Mesenchymal stem cell (in vitro differentiated cells and primary cell): ENCODE measurements around the gene FAM114A2.

Experiments used
- DNase-seq: peaks from one replicate; pipeline ENCODE4 v3.0.0-alpha.2; 2013
- H2AFZ ChIP-seq: one replicate; pipeline ENCODE4 v1.6.1; 2013; ENCODE audit warnings: low read depth, mild to moderate bottlenecking, control low read depth, inconsistent platforms, low read length, moderate library complexity
- H2AK5ac ChIP-seq: 2 replicates; pipeline ENCODE4 v1.6.1; 2013; ENCODE audit warnings: low read length, moderate library complexity, mild to moderate bottlenecking, inconsistent platforms; ENCODE audit not compliant: severe bottlenecking
- H2BK120ac ChIP-seq: one replicate; pipeline ENCODE4 v1.6.1; 2013; ENCODE audit warnings: low read depth, mild to moderate bottlenecking, inconsistent platforms, low read length, moderate library complexity
- H2BK12ac ChIP-seq, 2 experiments: one replicate each; pipeline ENCODE4 v1.6.1; 2013; ENCODE audit warnings: inconsistent platforms in 2 of 2, low read length in 2 of 2, mild to moderate bottlenecking in 2 of 2, moderate library complexity in 2 of 2, control low read depth in 1 of 2
- H2BK15ac ChIP-seq: one replicate; pipeline ENCODE4 v1.6.1; 2013; ENCODE audit warnings: mild to moderate bottlenecking, low read depth, inconsistent platforms; ENCODE audit not compliant: poor library complexity, severe bottlenecking
- H2BK5ac ChIP-seq: 2 replicates; pipeline ENCODE4 v1.6.1; 2013; ENCODE audit warnings: low read depth, mild to moderate bottlenecking, low read length, control low read depth, inconsistent platforms; ENCODE audit not compliant: poor library complexity, severe bottlenecking
- H3K14ac ChIP-seq, 2 experiments: one replicate each; pipeline ENCODE4 v1.6.1; 2013; ENCODE audit warnings: inconsistent platforms in 2 of 2, low read length in 2 of 2, control low read depth in 1 of 2, mild to moderate bottlenecking in 1 of 2, moderate library complexity in 1 of 2
- H3K18ac ChIP-seq, 2 experiments: one replicate each; pipeline ENCODE4 v1.6.1; 2013; ENCODE audit warnings: inconsistent platforms in 2 of 2, low read length in 2 of 2, control low read depth in 1 of 2, low read depth in 1 of 2, mild to moderate bottlenecking in 1 of 2
- H3K23ac ChIP-seq, 2 experiments: one replicate each; pipeline ENCODE4 v1.6.1; 2013; ENCODE audit warnings: inconsistent platforms in 2 of 2, low read length in 2 of 2, mild to moderate bottlenecking in 2 of 2, moderate library complexity in 2 of 2, control low read depth in 1 of 2
- H3K27ac ChIP-seq: 2 replicates; pipeline ENCODE4 v1.5.1; 2013; ENCODE audit warnings: mild to moderate bottlenecking, moderate library complexity, low read length, control low read depth, inconsistent platforms; ENCODE audit not compliant: poor library complexity, severe bottlenecking
- H3K27me3 ChIP-seq, 2 experiments: 2 replicates each; pipeline versions ENCODE4 v1.6.1 to v1.7.0; 2013; ENCODE audit warnings: low read length in 2 of 2, mild to moderate bottlenecking in 2 of 2, moderate library complexity in 2 of 2, control low read depth in 1 of 2, inconsistent platforms in 1 of 2; ENCODE audit not compliant: control insufficient read depth in 1 of 2, insufficient read depth in 1 of 2
- H3K36me3 ChIP-seq, 2 experiments: 2 replicates each; pipeline versions ENCODE4 v1.6.1 to v1.7.0; 2013; ENCODE audit warnings: low read length in 2 of 2, control low read depth in 1 of 2, inconsistent platforms in 1 of 2, low read depth in 1 of 2, mild to moderate bottlenecking in 1 of 2; ENCODE audit not compliant: insufficient read depth in 2 of 2, control insufficient read depth in 1 of 2
- H3K4ac ChIP-seq, 2 experiments: one replicate each; pipeline ENCODE4 v1.6.1; 2013; ENCODE audit warnings: inconsistent platforms in 2 of 2, low read length in 2 of 2, mild to moderate bottlenecking in 2 of 2, moderate library complexity in 2 of 2, control low read depth in 1 of 2, low read depth in 1 of 2
- H3K4me1 ChIP-seq: 2 replicates; pipeline ENCODE4 v1.6.1; 2013; ENCODE audit warnings: low read depth, low read length, control low read depth; ENCODE audit not compliant: control insufficient read depth, insufficient read depth
- H3K4me2 ChIP-seq: 2 replicates; pipeline ENCODE4 v1.6.1; 2013; ENCODE audit warnings: low read length, mild to moderate bottlenecking, inconsistent platforms; ENCODE audit not compliant: poor library complexity, severe bottlenecking
- H3K4me3 ChIP-seq, 2 experiments: 2 replicates each; pipeline versions ENCODE4 v1.5.1 to v1.7.0; 2013; ENCODE audit warnings: low read length in 2 of 2, mild to moderate bottlenecking in 2 of 2, control low read depth in 1 of 2, low read depth in 1 of 2; ENCODE audit not compliant: insufficient read depth in 1 of 2
- H3K79me1 ChIP-seq: replicated peaks from 2 replicates; pipeline ENCODE4 v1.6.1; 2013; ENCODE audit warnings: mild to moderate bottlenecking, control low read depth, low read length, inconsistent platforms; ENCODE audit not compliant: poor library complexity, severe bottlenecking
- H3K9ac ChIP-seq: 2 replicates; pipeline ENCODE4 v1.7.0; 2013; ENCODE audit warnings: mild to moderate bottlenecking, low read length, moderate library complexity
- H3K9me3 ChIP-seq: 2 replicates; pipeline ENCODE4 v1.7.0; 2013; ENCODE audit warnings: mild to moderate bottlenecking, low read length; ENCODE audit not compliant: control insufficient read depth
- H4K8ac ChIP-seq: one replicate; pipeline ENCODE4 v1.6.1; 2013; ENCODE audit warnings: inconsistent platforms, mild to moderate bottlenecking, low read length, moderate library complexity
- H4K91ac ChIP-seq: one replicate; pipeline ENCODE4 v1.6.1; 2013; ENCODE audit warnings: mild to moderate bottlenecking, low read length, inconsistent platforms
- WGBS: methylation state at CpG from one replicate; pipeline ENCODE4 v1.1.7; 2013; ENCODE audit warnings: mixed read lengths; 5-methylcytosine and 5-hydroxymethylcytosine counted together

The FAM114A2 gene

DNA sequence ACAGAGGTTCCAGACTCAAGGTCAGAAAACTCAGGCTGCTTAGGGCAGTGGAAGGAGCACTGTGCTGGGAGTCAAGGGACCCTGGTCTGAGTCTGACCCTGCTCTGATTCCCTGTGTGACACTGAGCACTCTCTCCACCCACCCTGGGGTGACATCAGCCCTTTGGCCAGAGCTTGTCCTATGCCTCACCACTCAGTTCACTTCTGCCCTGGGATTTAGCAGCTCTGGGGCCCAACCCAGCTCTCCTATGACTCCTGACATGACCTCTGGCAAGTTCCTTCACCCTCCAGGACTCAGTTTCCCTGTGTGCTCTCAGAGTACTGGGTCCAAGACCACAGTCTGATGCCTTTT lies 63.9 kb downstream of the FAM114A2 start:
- no peak for DNase-seq
- no peaks in the 10 kb centered on the region for H3K36me3 ChIP-seq
- no peak overlapping the region for H2BK5ac ChIP-seq
- H3K27me3 ChIP-seq: peaks cover 14 to 27% of the 10 kb centered on the region in 2 experiments
- H2BK120ac ChIP-seq: no peak overlapping the region
- H2BK12ac ChIP-seq: no peak overlapping the region
- H3K9me3 ChIP-seq: no peaks in the 10 kb centered on the region
- no peak overlapping the region for H3K4me2 ChIP-seq
- no peak overlapping the region for H3K4me3 ChIP-seq
- H3K18ac ChIP-seq: no peak overlapping the region
- no peaks in the 10 kb centered on the region for H3K4me1 ChIP-seq
- peak overlapping the region; percentile 42 for H3K9ac ChIP-seq
- no peak overlapping the region for H4K91ac ChIP-seq
- peak overlapping the region in 1 of 2 experiments; percentile 57 for H3K23ac ChIP-seq
- no peak overlapping the region for H2AK5ac ChIP-seq
- H4K8ac ChIP-seq: no peak overlapping the region
- no peak overlapping the region for H2BK15ac ChIP-seq
- no peak overlapping the region for H3K4ac ChIP-seq
- H3K14ac ChIP-seq: peak overlapping the region in 1 of 2 experiments; percentile 4
- no peak overlapping the region for H2AFZ ChIP-seq
- no peak overlapping the region for H3K27ac ChIP-seq
- no peaks in the 10 kb centered on the region for H3K79me1 ChIP-seq

DNA sequence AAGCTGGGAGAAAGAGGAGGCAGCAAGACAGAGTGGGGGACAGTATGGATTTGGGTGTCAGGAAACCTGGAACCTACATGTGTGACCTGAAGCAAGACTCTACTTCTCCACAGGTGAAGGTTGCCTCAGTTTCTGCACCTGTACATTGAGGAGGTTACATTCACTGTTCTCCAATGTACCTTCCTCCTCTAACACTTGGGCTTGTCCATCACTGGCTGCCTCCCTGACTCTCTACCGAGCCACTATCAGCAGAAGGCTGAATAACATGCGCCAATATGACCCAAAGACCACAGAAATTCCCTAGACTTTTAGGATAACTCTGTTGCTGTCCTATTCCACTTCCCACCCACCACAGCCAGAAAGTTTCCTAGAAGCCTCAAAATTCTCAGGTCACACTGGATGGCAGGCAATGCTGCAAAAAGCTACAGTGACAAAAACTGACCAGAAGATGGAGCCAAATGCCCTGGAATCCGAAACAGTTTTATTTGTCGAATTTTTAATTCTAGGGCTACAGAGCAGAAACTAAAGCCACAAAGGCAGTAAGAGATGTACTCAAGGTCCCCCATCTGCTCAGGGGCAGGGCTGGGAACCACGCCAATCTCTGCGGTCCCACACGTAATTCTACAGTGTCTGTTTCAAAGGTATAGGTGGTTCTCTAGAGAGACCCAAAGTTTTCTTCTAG lies 64.4 kb downstream of the FAM114A2 start:
- Histone ChIP-seq H3K9me3 (no peaks in the 10 kb centered on the region), H2AK5ac (no peak overlapping the region), H2BK15ac (no peak overlapping the region), H4K8ac (no peak overlapping the region), H2BK5ac (no peak overlapping the region), H3K79me1 (no peaks in the 10 kb centered on the region), H3K14ac (no peak overlapping the region), H2AFZ (no peak overlapping the region), H3K4me3 (no peak overlapping the region), H3K4ac (no peak overlapping the region), H2BK12ac (no peak overlapping the region), H3K23ac (no peak overlapping the region), H3K18ac (no peak overlapping the region), H3K4me2 (no peak overlapping the region), H2BK120ac (no peak overlapping the region), H3K36me3 (no peaks in the 10 kb centered on the region), H3K4me1 (no peaks in the 10 kb centered on the region), H4K91ac (no peak overlapping the region), H3K27me3 (peaks cover 14 to 29% of the 10 kb centered on the region in 2 experiments), H3K9ac (peak overlapping the region; percentile 42), H3K27ac (no peak overlapping the region)
- 27% methylated on average over 7 of the region's 7 CpGs for WGBS
- DNase-seq: peak; percentile 50

DNA sequence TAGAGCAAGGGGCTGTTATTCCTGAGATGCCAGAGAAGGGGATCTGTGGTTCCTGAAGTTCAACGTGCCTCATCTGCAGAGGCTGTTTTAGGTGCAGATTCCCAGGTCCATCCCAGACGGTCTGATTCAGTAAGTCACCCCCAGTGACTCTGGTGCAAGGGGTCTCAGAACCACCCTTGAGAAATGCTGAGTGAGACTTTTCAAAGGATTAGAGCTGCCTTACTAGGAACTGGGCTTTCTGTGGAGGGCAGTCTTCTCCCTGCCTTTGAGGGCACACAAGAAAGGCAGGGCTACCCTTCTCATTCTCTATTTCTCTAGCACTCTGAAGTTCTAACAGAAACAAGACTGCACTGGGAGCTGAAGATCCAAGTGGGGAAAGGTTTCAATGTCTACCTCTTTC lies 66.5 kb downstream of the FAM114A2 start:
- DNase-seq: no peak
- H2AK5ac ChIP-seq: no peak overlapping the region
- no peaks in the 10 kb centered on the region for H3K4me1 ChIP-seq
- no peaks in the 10 kb centered on the region for H3K9me3 ChIP-seq
- no peak overlapping the region for H3K14ac ChIP-seq
- H3K4ac ChIP-seq: no peak overlapping the region
- H3K36me3 ChIP-seq: no peaks in the 10 kb centered on the region
- no peak overlapping the region for H3K4me2 ChIP-seq
- no peak overlapping the region for H2BK120ac ChIP-seq
- no peak overlapping the region for H3K18ac ChIP-seq
- H2BK15ac ChIP-seq: no peak overlapping the region
- no peak overlapping the region for H2BK12ac ChIP-seq
- peaks cover 9 to 27% of the 10 kb centered on the region in 2 experiments for H3K27me3 ChIP-seq
- no peak overlapping the region for H3K9ac ChIP-seq
- H2AFZ ChIP-seq: no peak overlapping the region
- H4K8ac ChIP-seq: no peak overlapping the region
- WGBS: 86% methylated on average over 2 of the region's 2 CpGs
- no peak overlapping the region for H3K23ac ChIP-seq
- no peak overlapping the region for H4K91ac ChIP-seq
- H3K79me1 ChIP-seq: no peaks in the 10 kb centered on the region
- H2BK5ac ChIP-seq: no peak overlapping the region
- H3K27ac ChIP-seq: no peak overlapping the region
- H3K4me3 ChIP-seq: no peak overlapping the region

DNA sequence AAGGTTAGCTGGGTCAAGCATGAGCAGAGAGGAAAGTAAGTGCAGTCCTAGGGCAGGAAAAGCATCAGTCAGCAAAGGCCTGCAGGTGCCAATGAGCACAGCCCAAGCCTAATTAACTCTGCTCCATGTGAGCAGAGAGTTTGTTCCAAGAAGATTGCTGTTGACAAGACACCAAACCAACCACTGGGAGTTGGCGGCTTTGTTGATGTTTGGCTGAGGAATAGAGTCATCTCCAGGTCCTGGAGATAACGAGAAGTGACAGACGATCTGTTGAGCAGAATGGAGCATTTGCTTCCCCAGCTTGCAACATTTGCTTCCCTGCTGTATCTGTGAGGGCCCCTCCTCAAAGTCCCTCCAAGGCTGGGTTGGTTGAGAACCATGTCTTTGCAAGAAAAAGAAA lies 68.2 kb downstream of the FAM114A2 start:
- no peak overlapping the region for H2BK15ac ChIP-seq
- H3K27me3 ChIP-seq: peaks cover 2 to 27% of the 10 kb centered on the region in 2 experiments
- H3K4me3 ChIP-seq: no peak overlapping the region
- no peak overlapping the region for H2AK5ac ChIP-seq
- H2BK12ac ChIP-seq: no peak overlapping the region
- H3K18ac ChIP-seq: no peak overlapping the region
- no peaks in the 10 kb centered on the region for H3K4me1 ChIP-seq
- no peaks in the 10 kb centered on the region for H3K9me3 ChIP-seq
- H3K9ac ChIP-seq: no peak overlapping the region
- WGBS: 22% methylated on average over 3 of the region's 3 CpGs
- no peak overlapping the region for H3K27ac ChIP-seq
- no peak overlapping the region for H3K23ac ChIP-seq
- DNase-seq: no peak
- H2AFZ ChIP-seq: no peak overlapping the region
- no peaks in the 10 kb centered on the region for H3K79me1 ChIP-seq
- no peak overlapping the region for H4K91ac ChIP-seq
- H3K36me3 ChIP-seq: no peaks in the 10 kb centered on the region
- H3K4ac ChIP-seq: no peak overlapping the region
- H2BK120ac ChIP-seq: no peak overlapping the region
- H3K14ac ChIP-seq: peak overlapping the region in 1 of 2 experiments; percentile 26
- no peak overlapping the region for H4K8ac ChIP-seq
- H2BK5ac ChIP-seq: no peak overlapping the region
- no peak overlapping the region for H3K4me2 ChIP-seq
